Neutrophil (primary cell): Measurements from ENCODE around the gene NEU3.

ENCODE experiments used
- H3K27ac ChIP-seq: fragments of 200-600 bp; sonication (generic); 2 replicates; pipeline ENCODE4 v1.5.1; 2016; ENCODE audit warnings: mild to moderate bottlenecking, moderate library complexity
- H3K27me3 ChIP-seq: fragments of 200-600 bp; sonication (generic); 2 replicates; pipeline ENCODE4 v1.6.0; 2016; ENCODE audit warnings: mild to moderate bottlenecking
- H3K36me3 ChIP-seq: fragments of 200-600 bp; sonication (generic); 2 replicates; pipeline ENCODE4 v1.5.1; 2017
- H3K4me1 ChIP-seq, 2 experiments: fragments of 200-600 bp in 1 of 2; sonication (generic) in 1 of 2; 1 replicate in 1 of 2; 2 replicates in 1 of 2; pipeline versions ENCODE4 v1.5.1 to v1.6.1; 2013 to 2016; ENCODE audit warnings: low read depth in 1 of 2, low read length in 1 of 2, mild to moderate bottlenecking in 1 of 2, moderate library complexity in 1 of 2; ENCODE audit not compliant: control insufficient read depth in 1 of 2, insufficient read depth in 1 of 2
- H3K4me3 ChIP-seq, 2 experiments: fragments of 200-600 bp in 1 of 2; sonication (generic) in 1 of 2; 1 replicate in 1 of 2; 2 replicates in 1 of 2; pipeline ENCODE4 v1.5.1; 2013 to 2016; ENCODE audit warnings: low read depth in 1 of 2, low read length in 1 of 2, mild to moderate bottlenecking in 1 of 2, moderate library complexity in 1 of 2
- H3K9me3 ChIP-seq: fragments of 200-600 bp; sonication (generic); 2 replicates; pipeline ENCODE4 v1.5.1; 2016
- CTCF ChIP-seq: fragments of 200-600 bp; sonication (generic); IDR thresholded peaks from 2 replicates; pipeline ENCODE4 v1.5.1; 2016; ENCODE audit warnings: antibody characterized with exemption

NEU3 gene

DNA sequence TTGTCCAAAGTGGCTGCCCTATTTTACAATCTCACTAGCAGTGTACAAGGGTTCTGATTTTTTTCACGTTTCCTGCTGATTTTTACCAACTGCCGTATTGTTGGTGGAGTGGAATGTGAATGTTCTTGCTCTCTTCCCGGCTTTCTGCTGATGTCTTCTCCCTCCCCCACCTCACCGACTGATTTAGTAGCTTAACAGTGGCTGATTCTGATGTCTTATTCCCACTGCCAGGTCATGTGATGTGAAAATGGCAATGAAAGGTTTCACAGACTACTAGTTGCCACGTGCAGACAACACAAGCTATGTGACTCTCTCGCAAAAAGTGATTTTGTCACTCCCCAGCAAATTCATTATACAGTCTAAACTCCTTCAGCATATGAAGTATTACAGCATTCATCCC lies 17.3 kb upstream of the NEU3 start:
- H3K27me3 ChIP-seq, result no peaks in the 10 kb centered on the region
- TF ChIP-seq CTCF, result no peak
- H3K4me1 ChIP-seq, result no peaks in the 10 kb centered on the region
- H3K4me3 ChIP-seq, result no peak overlapping the region
- H3K9me3 ChIP-seq, result no peaks in the 10 kb centered on the region
- H3K36me3 ChIP-seq, result peaks cover 72% of the 10 kb centered on the region
- no peak overlapping the region for H3K27ac ChIP-seq

DNA sequence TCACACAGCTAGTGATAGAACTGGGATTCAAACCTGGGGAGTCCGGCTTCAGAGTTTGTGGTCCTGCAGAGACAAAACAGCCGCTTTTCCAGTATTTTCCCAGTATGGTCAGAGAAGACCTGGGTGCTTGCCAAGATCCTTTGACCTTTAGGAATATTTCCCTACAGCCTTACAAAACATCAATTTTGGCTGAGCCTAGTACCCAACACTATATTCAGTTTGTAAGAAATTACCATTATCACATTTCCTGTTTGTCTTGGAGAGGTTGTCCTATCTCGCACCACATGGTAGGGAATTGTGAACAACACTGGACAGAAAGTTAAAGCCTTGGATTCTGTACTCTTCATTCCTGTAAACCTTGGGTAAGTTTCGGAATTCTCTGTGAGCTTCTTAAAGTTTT lies 10.7 kb upstream of the NEU3 start:
- H3K27ac ChIP-seq, result no peak overlapping the region
- no peak for TF ChIP-seq CTCF
- H3K27me3 ChIP-seq, result no peaks in the 10 kb centered on the region
- H3K9me3 ChIP-seq, result no peaks in the 10 kb centered on the region
- H3K36me3 ChIP-seq, result peaks cover 45% of the 10 kb centered on the region
- no peaks in the 10 kb centered on the region for H3K4me1 ChIP-seq
- no peak overlapping the region for H3K4me3 ChIP-seq

DNA sequence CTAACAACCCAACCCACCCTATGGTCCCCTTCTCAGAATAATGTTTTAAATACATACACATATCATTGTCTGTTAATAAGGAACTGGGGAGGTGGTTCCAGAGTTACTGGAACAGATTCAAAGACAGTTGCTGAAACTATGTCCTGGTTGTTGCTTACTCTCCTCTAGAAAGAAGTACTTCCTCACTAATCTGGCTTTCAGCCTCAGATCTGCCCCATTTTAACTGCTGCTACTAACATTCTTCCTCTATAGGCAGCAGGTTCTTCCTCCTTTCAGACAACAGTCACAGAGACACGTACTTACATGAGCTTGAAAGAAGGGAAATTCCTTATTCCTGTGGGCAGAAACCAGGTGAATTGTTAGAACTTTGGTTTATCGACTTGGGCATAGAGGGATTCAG lies 8.1 kb upstream of the NEU3 start:
- no peaks in the 10 kb centered on the region for H3K27me3 ChIP-seq
- H3K36me3 ChIP-seq, result peaks cover 31% of the 10 kb centered on the region
- H3K27ac ChIP-seq, result no peak overlapping the region
- H3K4me1 ChIP-seq, result no peaks in the 10 kb centered on the region
- no peak overlapping the region for H3K4me3 ChIP-seq
- H3K9me3 ChIP-seq, result no peaks in the 10 kb centered on the region
- no peak for TF ChIP-seq CTCF

- H3K27me3 ChIP-seq, result no peaks in the 10 kb centered on the region
Measured at GRCh38 chr11:74981888-74982287, 6.8 kb upstream of the NEU3 start.

DNA sequence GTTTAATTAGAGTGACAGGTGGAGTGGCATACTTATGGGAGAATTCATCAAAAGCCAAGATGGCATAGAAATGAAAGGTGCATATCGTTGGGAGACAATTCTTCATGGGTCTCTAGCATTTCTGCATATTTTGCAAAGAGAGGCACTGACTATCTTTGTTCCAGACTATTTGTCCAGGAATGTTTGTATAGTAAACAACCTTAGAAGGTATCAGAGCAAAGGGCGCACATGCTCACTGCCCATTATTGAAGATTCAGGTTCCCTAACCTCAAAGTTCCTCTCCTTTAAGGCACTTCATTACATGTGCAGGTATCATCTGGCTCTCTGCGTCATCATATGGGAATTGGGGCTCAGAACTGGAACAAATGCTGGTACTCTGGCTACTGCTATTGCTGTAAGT lies 4.7 kb upstream of the NEU3 start:
- Histone ChIP-seq H3K27ac (no peak overlapping the region), H3K36me3 (peaks cover 4% of the 10 kb centered on the region), H3K27me3 (no peaks in the 10 kb centered on the region), H3K9me3 (no peaks in the 10 kb centered on the region), H3K4me3 (no peak overlapping the region), H3K4me1 (peaks cover 7 to 11% of the 10 kb centered on the region in 2 experiments)
- TF ChIP-seq CTCF, result no peak

More at GRCh38 chr11:74981888-74982287, 6.8 kb upstream of the NEU3 start:
- no peak for TF ChIP-seq CTCF
- Histone ChIP-seq H3K9me3 (no peaks in the 10 kb centered on the region), H3K4me3 (no peak overlapping the region), H3K36me3 (peaks cover 19% of the 10 kb centered on the region), H3K27ac (no peak overlapping the region), H3K4me1 (no peaks in the 10 kb centered on the region)

DNA sequence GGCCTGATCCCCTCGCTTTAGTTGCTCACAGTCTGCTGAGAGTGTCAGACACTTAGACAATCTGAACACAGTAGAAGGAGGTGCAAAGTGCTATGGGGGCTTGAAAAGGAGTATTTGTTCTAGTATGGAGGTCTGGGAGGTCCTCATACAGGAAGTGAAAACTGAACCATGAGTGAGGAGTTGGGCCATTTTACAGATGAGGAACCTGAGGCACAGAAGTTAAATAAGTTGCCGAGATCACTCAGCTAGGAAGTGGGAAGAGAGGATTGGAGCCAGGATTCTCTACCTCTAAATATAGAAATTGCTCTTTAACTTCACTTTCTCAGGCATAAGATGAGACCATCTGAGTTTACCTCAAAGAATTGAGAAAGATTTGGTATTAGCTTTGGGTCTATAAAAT lies 4.0 kb upstream of the NEU3 start:
- Histone ChIP-seq H3K9me3 (no peaks in the 10 kb centered on the region), H3K4me1 (peaks cover 13 to 18% of the 10 kb centered on the region in 2 experiments), H3K4me3 (no peak overlapping the region), H3K36me3 (peaks cover 3% of the 10 kb centered on the region), H3K27ac (no peak overlapping the region), H3K27me3 (no peaks in the 10 kb centered on the region)
- no peak for TF ChIP-seq CTCF
